GM12872 (cell line): Measurements from ENCODE around the gene SLC4A5.

Source experiments
- CTCF ChIP-seq: IDR thresholded peaks from 3 replicates; pipeline ENCODE4 v1.5.1; 2011; ENCODE audit warnings: low read depth, mild to moderate bottlenecking, low read length, moderate library complexity; ENCODE audit not compliant: insufficient read depth

SLC4A5 gene

GRCh38 chr2:74188696-74189095, 154.5 kb downstream of the SLC4A5 start:
- no peak for TF ChIP-seq CTCF

GRCh38 chr2:74188018-74188601, 155.1 kb downstream of the SLC4A5 start:
- no peak for TF ChIP-seq CTCF

GRCh38 chr2:74186038-74186437, 157.2 kb downstream of the SLC4A5 start:
- no peak for TF ChIP-seq CTCF

- no peak for TF ChIP-seq CTCF
These were observed 159.3 kb downstream of the SLC4A5 start for GRCh38 chr2:74183878-74184277.

- 0 out of 3 replicates have a peak, but pooled peaks have one; percentile 3 for TF ChIP-seq CTCF
These were observed 161.5 kb downstream of the SLC4A5 start for GRCh38 chr2:74181739-74182138.

GRCh38 chr2:74179063-74179865, 164.0 kb downstream of the SLC4A5 start:
- TF ChIP-seq CTCF: peak; percentile 38; the same call in 2 of the 3 replicates

GRCh38 chr2:74178211-74179062, 164.8 kb downstream of the SLC4A5 start, which contains the start of gene MOB1A:
TSS of gene MOB1A (minus strand) at chr2:74178879. CDS start at chr2:74178674, 205 bp downstream.
- TF ChIP-seq CTCF: no peak
